GM23338 (cell line): ENCODE data around the gene TPCN2. TPM values are rescaled to one million over a fixed set of nuclear protein-coding genes. Genes with fewer than 3 reads are reported as not detected.

Experiments used
- ATAC-seq: fragments of 200-7000 bp; cut with Tn5 transposase; 3 replicates; pipeline ENCODE4 v1.9.1; 2020
- DNase-seq: peaks from one replicate; pipeline ENCODE4 v3.0.0-alpha.2; 2015; ENCODE audit warnings: low spot score
- H2AFZ ChIP-seq: fragments of 200-600 bp; sonication (generic); 2 replicates; pipeline ENCODE4 v1.8.0; 2016; ENCODE audit warnings: antibody characterized with exemption, mild to moderate bottlenecking, moderate library complexity
- H3F3A ChIP-seq: fragments of 200-600 bp; sonication (generic); replicated peaks from 2 replicates; pipeline ENCODE4 v1.8.0; 2017; ENCODE audit warnings: antibody characterized with exemption, mixed run types, low read depth
- H3K27ac ChIP-seq: fragments of 200-600 bp; sonication (generic); 2 replicates; pipeline ENCODE4 v1.6.1; 2016; ENCODE audit warnings: low read depth
- H3K27me3 ChIP-seq: fragments of 200-600 bp; sonication (generic); 2 replicates; pipeline ENCODE4 v1.8.0; 2016; ENCODE audit warnings: mild to moderate bottlenecking, mixed run types, moderate library complexity; ENCODE audit not compliant: insufficient read depth
- H3K36me3 ChIP-seq: fragments of 200-600 bp; sonication (generic); 2 replicates; pipeline ENCODE4 v1.8.0; 2016; ENCODE audit warnings: mild to moderate bottlenecking; ENCODE audit not compliant: insufficient read depth
- H3K4me1 ChIP-seq: fragments of 200-600 bp; sonication (generic); 2 replicates; pipeline ENCODE4 v1.8.0; 2016; ENCODE audit warnings: mild to moderate bottlenecking, moderate library complexity; ENCODE audit not compliant: insufficient read depth
- H3K4me2 ChIP-seq: fragments of 200-600 bp; sonication (generic); 2 replicates; pipeline ENCODE4 v1.7.1; 2017; ENCODE audit warnings: mixed run types
- H3K4me3 ChIP-seq: fragments of 200-600 bp; sonication (generic); 2 replicates; pipeline ENCODE4 v1.6.1; 2016; ENCODE audit warnings: mixed run types
- H3K79me2 ChIP-seq: fragments of 200-600 bp; sonication (generic); replicated peaks from 2 replicates; pipeline ENCODE4 v1.8.0; 2017; ENCODE audit warnings: mild to moderate bottlenecking; ENCODE audit not compliant: insufficient read depth
- H3K9me2 ChIP-seq: fragments of 200-600 bp; sonication (generic); 2 replicates; pipeline ENCODE4 v1.8.0; 2017; ENCODE audit not compliant: insufficient read depth
- H4K20me1 ChIP-seq: fragments of 200-600 bp; sonication (generic); replicated peaks from 2 replicates; pipeline ENCODE4 v1.8.0; 2017; ENCODE audit warnings: mild to moderate bottlenecking; ENCODE audit not compliant: insufficient read depth
- H3K27ac Mint-ChIP-seq: 2 replicates; pipeline ENCODE4 v1.8.0; 2020; ENCODE audit warnings: inconsistent platforms, mild to moderate bottlenecking, moderate library complexity, mixed read lengths
- H3K27me3 Mint-ChIP-seq: 3 replicates; pipeline ENCODE4 v1.8.0; 2022; ENCODE audit warnings: low read depth, mild to moderate bottlenecking, moderate library complexity, mixed read lengths, inconsistent platforms; ENCODE audit not compliant: insufficient read depth, poor library complexity
- H3K36me3 Mint-ChIP-seq: 3 replicates; pipeline ENCODE4 v1.8.0; 2021; ENCODE audit warnings: low read depth, mild to moderate bottlenecking, inconsistent platforms, moderate library complexity, mixed read lengths
- H3K4me1 Mint-ChIP-seq: 3 replicates; pipeline ENCODE4 v1.8.0; 2020; ENCODE audit warnings: mild to moderate bottlenecking, inconsistent platforms, mixed read lengths
- H3K4me3 Mint-ChIP-seq: 3 replicates; pipeline ENCODE4 v1.8.0; 2021; ENCODE audit warnings: moderate library complexity, mild to moderate bottlenecking, inconsistent platforms, mixed read lengths
- H3K9me3 Mint-ChIP-seq: 3 replicates; pipeline ENCODE4 v1.8.0; 2020; ENCODE audit warnings: moderate library complexity, mild to moderate bottlenecking, inconsistent platforms, mixed read lengths
- CREB1 ChIP-seq: fragments of 250-450 bp; sonication (Bioruptor Pico); IDR thresholded peaks from 2 replicates; pipeline ENCODE4 v1.5.0; 2020; ENCODE audit warnings: low read depth, mild to moderate bottlenecking, moderate library complexity
- EZH2 ChIP-seq: fragments of 200-600 bp; sonication (generic); IDR thresholded peaks from one replicate; pipeline ENCODE4 v1.8.0; 2017; ENCODE audit warnings: antibody characterized with exemption, mild to moderate bottlenecking, low read depth; ENCODE audit not compliant: unreplicated experiment
- EZH2phosphoT487 ChIP-seq: fragments of 200-600 bp; sonication (generic); IDR thresholded peaks from one replicate; pipeline ENCODE4 v1.8.1; 2018; ENCODE audit warnings: antibody characterized with exemption; ENCODE audit not compliant: unreplicated experiment
- JUNB ChIP-seq: IDR thresholded peaks from one replicate; pipeline ENCODE4 v1.6.1; 2016; ENCODE audit warnings: antibody characterized with exemption; ENCODE audit not compliant: unreplicated experiment
- NANOG ChIP-seq: IDR thresholded peaks from 2 replicates; pipeline ENCODE4 v1.6.1; 2016; ENCODE audit warnings: antibody characterized with exemption, borderline replicate concordance
- POLR2AphosphoS5 ChIP-seq: IDR thresholded peaks from 2 replicates; pipeline ENCODE4 v1.6.1; 2016; ENCODE audit warnings: antibody characterized with exemption, low read depth
- REST ChIP-seq: IDR thresholded peaks from one replicate; pipeline ENCODE4 v1.6.1; 2018; ENCODE audit warnings: antibody characterized with exemption; ENCODE audit not compliant: unreplicated experiment
- STAT1 ChIP-seq: IDR thresholded peaks from one replicate; pipeline ENCODE4 v1.6.1; 2016; ENCODE audit warnings: antibody characterized with exemption; ENCODE audit not compliant: unreplicated experiment
- ZNF114 ChIP-seq: fragments of 250-450 bp; sonication (Bioruptor Pico); IDR thresholded peaks from 2 replicates; pipeline ENCODE4 v1.5.0; 2020; ENCODE audit warnings: mild to moderate bottlenecking, moderate library complexity
- ZNF331 ChIP-seq: fragments of 250-450 bp; sonication (Bioruptor Pico); IDR thresholded peaks from 2 replicates; pipeline ENCODE4 v1.5.0; 2020; ENCODE audit warnings: low read depth, mild to moderate bottlenecking, moderate library complexity
- ZNF462 ChIP-seq: fragments of 250-450 bp; sonication (Bioruptor Pico); IDR thresholded peaks from 2 replicates; pipeline ENCODE4 v1.5.0; 2020; ENCODE audit warnings: mild to moderate bottlenecking, moderate library complexity
- polyA plus RNA-seq: library from polyadenylated mRNA; unstranded; fragments of >200 nt; fragmentation: Nextera tagmentation; extraction: Ambion mirVana; gene quantifications from 2 replicates; pipeline ENCODE4 v1.2.1, GENCODE V29; 2016
- total RNA-seq: library from RNA; depleted of rRNA; stranded (reverse); fragments of >200 nt; shearing (Covaris generic); gene quantifications from 2 replicates; pipeline ENCODE4 v1.2.3, GENCODE V29; 2014
- TF ChIP-seq, protein P1 (sequence below): IDR thresholded peaks from 2 replicates; pipeline ENCODE4 v1.6.1; 2016; ENCODE audit warnings: antibody characterized with exemption
- TF ChIP-seq, protein P2 (sequence below), 2 experiments: fragments of 200-600 bp in 1 of 2; sonication (generic) in 1 of 2; conservative IDR thresholded peaks; 2 replicates each; pipeline versions ENCODE4 v1.5.1 to v1.6.1; 2016 to 2017; ENCODE audit warnings: antibody characterized with exemption in 2 of 2, low read depth in 2 of 2, mild to moderate bottlenecking in 2 of 2, moderate library complexity in 1 of 2

TPCN2 gene
- total and polyA plus RNA-seq, 2 experiments from 2014 or later, result 5.8 to 14.7 TPM

DNA sequence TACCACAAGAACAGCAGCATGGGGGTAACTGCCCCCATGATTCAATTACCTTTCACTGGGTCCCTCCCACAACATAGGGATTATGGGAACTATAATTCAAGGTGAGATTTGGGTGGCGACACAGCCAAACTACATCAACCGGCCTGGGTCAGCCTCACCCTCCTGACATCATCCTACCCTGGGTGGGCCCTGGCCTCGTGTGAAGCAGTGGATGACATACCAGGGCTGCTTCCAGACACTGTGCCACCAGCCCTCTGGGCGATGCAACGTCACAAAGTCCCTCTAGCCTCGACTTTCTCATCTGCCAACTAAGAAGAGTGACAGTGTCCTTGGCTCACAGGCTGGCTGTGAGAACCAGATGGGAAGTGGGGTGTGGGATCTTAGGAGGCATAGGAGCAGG lies 8.7 kb upstream of the TPCN2 start:
- H4K20me1 ChIP-seq, result no peaks in the 10 kb centered on the region
- no peak for TF ChIP-seq ZNF331 (CRISPR knock-in tag)
- no peak for TF ChIP-seq NANOG
- TF ChIP-seq, protein P1, sequence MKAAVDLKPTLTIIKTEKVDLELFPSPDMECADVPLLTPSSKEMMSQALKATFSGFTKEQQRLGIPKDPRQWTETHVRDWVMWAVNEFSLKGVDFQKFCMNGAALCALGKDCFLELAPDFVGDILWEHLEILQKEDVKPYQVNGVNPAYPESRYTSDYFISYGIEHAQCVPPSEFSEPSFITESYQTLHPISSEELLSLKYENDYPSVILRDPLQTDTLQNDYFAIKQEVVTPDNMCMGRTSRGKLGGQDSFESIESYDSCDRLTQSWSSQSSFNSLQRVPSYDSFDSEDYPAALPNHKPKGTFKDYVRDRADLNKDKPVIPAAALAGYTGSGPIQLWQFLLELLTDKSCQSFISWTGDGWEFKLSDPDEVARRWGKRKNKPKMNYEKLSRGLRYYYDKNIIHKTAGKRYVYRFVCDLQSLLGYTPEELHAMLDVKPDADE, result no peak
- no peak for TF ChIP-seq STAT1
- no peak for TF ChIP-seq JUNB
- no peak for TF ChIP-seq POLR2AphosphoS5
- TF ChIP-seq REST, result no peak
- no peak for TF ChIP-seq ZNF462
- TF ChIP-seq EZH2, result no peak
- TF ChIP-seq, protein P2, sequence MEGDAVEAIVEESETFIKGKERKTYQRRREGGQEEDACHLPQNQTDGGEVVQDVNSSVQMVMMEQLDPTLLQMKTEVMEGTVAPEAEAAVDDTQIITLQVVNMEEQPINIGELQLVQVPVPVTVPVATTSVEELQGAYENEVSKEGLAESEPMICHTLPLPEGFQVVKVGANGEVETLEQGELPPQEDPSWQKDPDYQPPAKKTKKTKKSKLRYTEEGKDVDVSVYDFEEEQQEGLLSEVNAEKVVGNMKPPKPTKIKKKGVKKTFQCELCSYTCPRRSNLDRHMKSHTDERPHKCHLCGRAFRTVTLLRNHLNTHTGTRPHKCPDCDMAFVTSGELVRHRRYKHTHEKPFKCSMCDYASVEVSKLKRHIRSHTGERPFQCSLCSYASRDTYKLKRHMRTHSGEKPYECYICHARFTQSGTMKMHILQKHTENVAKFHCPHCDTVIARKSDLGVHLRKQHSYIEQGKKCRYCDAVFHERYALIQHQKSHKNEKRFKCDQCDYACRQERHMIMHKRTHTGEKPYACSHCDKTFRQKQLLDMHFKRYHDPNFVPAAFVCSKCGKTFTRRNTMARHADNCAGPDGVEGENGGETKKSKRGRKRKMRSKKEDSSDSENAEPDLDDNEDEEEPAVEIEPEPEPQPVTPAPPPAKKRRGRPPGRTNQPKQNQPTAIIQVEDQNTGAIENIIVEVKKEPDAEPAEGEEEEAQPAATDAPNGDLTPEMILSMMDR (conservative IDR thresholded peaks at IDR 0.05; ENCODE audit: low read depth in 2 of 2), result no peak
- TF ChIP-seq CREB1 (CRISPR knock-in tag), result no peak
- TF ChIP-seq ZNF114 (CRISPR knock-in tag), result no peak
- TF ChIP-seq EZH2phosphoT487, result no peak
- H3K4me3 ChIP-seq, result no peak overlapping the region
- no peaks in the 10 kb centered on the region for H3F3A ChIP-seq
- peaks cover 8% of the 10 kb centered on the region; the same call in 1 of the 2 replicates for H3K9me2 ChIP-seq
- H3K36me3 ChIP-seq, result no peaks in the 10 kb centered on the region
- H3K79me2 ChIP-seq, result no peaks in the 10 kb centered on the region
- H3K4me2 ChIP-seq, result no peak overlapping the region
- Mint-ChIP-seq H3K9me3 (no peaks in the 10 kb centered on the region), H3K27me3 (no peaks in the 10 kb centered on the region), H3K36me3 (no peaks in the 10 kb centered on the region), H3K27ac (no peak overlapping the region), H3K4me1 (peaks cover 27% of the 10 kb centered on the region), H3K4me3 (no peak overlapping the region)
- DNase-seq (no peak), ATAC-seq (no peak)
- H3K27me3 ChIP-seq, result no peaks in the 10 kb centered on the region
- H2AFZ ChIP-seq, result no peak overlapping the region
- H3K4me1 ChIP-seq, result peaks cover 7% of the 10 kb centered on the region; the same call in 1 of the 2 replicates
- H3K27ac ChIP-seq, result no peak overlapping the region
